ENCODE results near the gene TOLLIP.

TOLLIP gene

DNA sequence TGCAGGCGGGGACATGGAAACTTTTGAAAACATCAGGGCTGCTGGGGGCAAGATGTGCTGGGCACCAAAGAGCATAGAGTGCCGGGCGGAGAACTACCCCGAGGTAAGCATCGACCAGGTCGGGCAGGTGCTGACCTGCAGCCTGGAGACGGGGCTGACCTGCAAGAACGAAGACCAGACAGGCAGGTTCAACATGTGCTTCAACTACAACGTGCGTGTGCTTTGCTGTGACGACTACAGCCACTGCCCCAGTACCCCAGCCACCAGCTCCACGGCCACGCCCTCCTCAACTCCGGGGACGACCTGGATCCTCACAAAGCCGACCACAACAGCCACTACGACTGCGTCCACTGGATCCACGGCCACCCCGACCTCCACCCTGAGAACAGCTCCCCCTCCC, 67.1 kb downstream of the TOLLIP start:
- H3K9me3 ChIP-seq (ENCODE audit: low read depth, low read length): no peaks in the 10 kb centered on the region
- H3K27ac ChIP-seq: no peak overlapping the region

DNA sequence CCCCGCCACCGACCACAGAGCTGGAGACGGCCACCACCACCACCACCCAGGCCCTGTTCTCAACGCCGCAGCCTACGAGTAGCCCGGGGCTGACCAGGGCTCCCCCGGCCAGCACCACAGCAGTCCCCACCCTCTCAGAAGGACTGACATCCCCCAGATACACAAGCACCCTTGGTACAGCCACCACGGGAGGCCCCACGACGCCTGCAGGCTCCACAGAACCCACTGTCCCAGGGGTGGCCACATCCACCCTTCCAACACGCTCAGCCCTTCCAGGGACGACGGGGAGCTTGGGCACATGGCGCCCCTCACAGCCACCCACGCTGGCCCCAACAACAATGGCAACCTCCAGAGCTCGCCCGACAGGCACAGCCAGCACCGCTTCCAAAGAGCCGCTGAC, 67.7 kb downstream of the TOLLIP start:
- no peak overlapping the region for H3K4me3 ChIP-seq
- no peak overlapping the region for H3K27ac ChIP-seq
- no peak for TF ChIP-seq FOXP2 (optimal IDR thresholded peaks at IDR 0.05; ENCODE audit: control extremely low read depth, extremely low read length, insufficient read depth)
- no peak for TF ChIP-seq EZH2 (IDR thresholded peaks at IDR 0.05)
- no peak for TF ChIP-seq POLR2AphosphoS5 (IDR thresholded peaks at IDR 0.05; ENCODE audit: borderline replicate concordance, low read depth, low read length)
- H3K9me3 ChIP-seq (ENCODE audit: low read depth, low read length): no peaks in the 10 kb centered on the region
- no peak for DNase-seq (ENCODE audit: low read depth, low spot score)
- no peaks in the 10 kb centered on the region for H3K36me3 ChIP-seq (ENCODE audit: insufficient read depth, low read length)
- H3K9ac ChIP-seq (ENCODE audit: insufficient read length): no peak overlapping the region

More for the DNA sequence above, 67.1 kb downstream of the TOLLIP start:
- Histone ChIP-seq H3K36me3 (ENCODE audit: insufficient read depth, low read length) (no peaks in the 10 kb centered on the region), H3K4me3 (no peak overlapping the region), H3K9ac (ENCODE audit: insufficient read length) (no peak overlapping the region)
- no peak for DNase-seq (ENCODE audit: low read depth, low spot score)
- TF ChIP-seq FOXP2 (optimal IDR thresholded peaks at IDR 0.05; ENCODE audit: control extremely low read depth, extremely low read length, insufficient read depth): no peak
- TF ChIP-seq EZH2 (IDR thresholded peaks at IDR 0.05): no peak
- TF ChIP-seq POLR2AphosphoS5 (IDR thresholded peaks at IDR 0.05; ENCODE audit: borderline replicate concordance, low read depth, low read length): no peak

GRCh38 chr11:1240771-1241170, 68.7 kb downstream of the TOLLIP start:
- no peak overlapping the region for H3K9ac ChIP-seq (ENCODE audit: insufficient read length)
- no peak overlapping the region for H3K27ac ChIP-seq
- no peaks in the 10 kb centered on the region for H3K9me3 ChIP-seq (ENCODE audit: low read depth, low read length)
- no peaks in the 10 kb centered on the region for H3K36me3 ChIP-seq (ENCODE audit: insufficient read depth, low read length)
- DNase-seq (ENCODE audit: low read depth, low spot score): no peak
- H3K4me3 ChIP-seq: no peak overlapping the region
- no peak for TF ChIP-seq EZH2 (IDR thresholded peaks at IDR 0.05)
- no peak for TF ChIP-seq POLR2AphosphoS5 (IDR thresholded peaks at IDR 0.05; ENCODE audit: borderline replicate concordance, low read depth, low read length)
- TF ChIP-seq FOXP2 (optimal IDR thresholded peaks at IDR 0.05; ENCODE audit: control extremely low read depth, extremely low read length, insufficient read depth): no peak

DNA sequence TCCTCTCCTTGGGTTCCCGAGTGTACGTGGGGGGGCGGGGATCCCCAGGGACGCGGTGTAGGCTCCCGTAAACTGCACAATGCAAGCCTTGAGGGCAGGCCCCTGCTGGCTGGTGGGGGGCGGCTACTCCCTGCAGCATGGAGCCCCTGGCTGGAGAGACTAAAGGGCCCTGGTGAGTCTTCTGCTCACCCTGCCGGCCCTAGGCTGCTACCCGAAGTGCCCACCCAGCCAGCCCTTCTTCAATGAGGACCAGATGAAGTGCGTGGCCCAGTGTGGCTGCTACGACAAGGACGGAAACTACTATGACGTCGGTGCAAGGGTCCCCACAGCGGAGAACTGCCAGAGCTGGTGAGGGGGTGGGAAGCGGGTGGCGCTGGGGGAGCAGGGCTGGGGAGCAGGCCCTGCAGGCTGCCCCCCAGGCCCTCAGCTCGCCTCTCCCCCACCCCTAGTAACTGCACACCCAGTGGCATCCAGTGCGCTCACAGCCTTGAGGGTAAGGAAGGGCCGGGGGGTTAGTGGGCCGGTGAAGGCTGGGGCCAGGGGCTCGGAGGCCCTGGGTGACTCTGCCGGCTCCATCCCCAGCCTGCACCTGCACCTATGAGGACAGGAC, 69.7 kb downstream of the TOLLIP start:
- Histone ChIP-seq H3K27ac (no peak overlapping the region), H3K36me3 (ENCODE audit: insufficient read depth, low read length) (no peaks in the 10 kb centered on the region), H3K9me3 (ENCODE audit: low read depth, low read length) (no peaks in the 10 kb centered on the region), H3K9ac (ENCODE audit: insufficient read length) (no peak overlapping the region), H3K4me3 (no peak overlapping the region)
- no peak for TF ChIP-seq POLR2AphosphoS5 (IDR thresholded peaks at IDR 0.05; ENCODE audit: borderline replicate concordance, low read depth, low read length)
- no peak for TF ChIP-seq EZH2 (IDR thresholded peaks at IDR 0.05)
- TF ChIP-seq FOXP2 (optimal IDR thresholded peaks at IDR 0.05; ENCODE audit: control extremely low read depth, extremely low read length, insufficient read depth): no peak
- DNase-seq (ENCODE audit: low read depth, low spot score): no peak

GRCh38 chr11:1238767-1239595, 70.5 kb downstream of the TOLLIP start:
- H3K9ac ChIP-seq (ENCODE audit: insufficient read length): no peak overlapping the region
- H3K4me3 ChIP-seq: no peak overlapping the region
- DNase-seq (ENCODE audit: low read depth, low spot score): no peak
- no peak overlapping the region for H3K27ac ChIP-seq
- no peaks in the 10 kb centered on the region for H3K36me3 ChIP-seq (ENCODE audit: insufficient read depth, low read length)
- TF ChIP-seq FOXP2 (optimal IDR thresholded peaks at IDR 0.05; ENCODE audit: control extremely low read depth, extremely low read length, insufficient read depth): no peak
- TF ChIP-seq EZH2 (IDR thresholded peaks at IDR 0.05): no peak
- TF ChIP-seq POLR2AphosphoS5 (IDR thresholded peaks at IDR 0.05; ENCODE audit: borderline replicate concordance, low read depth, low read length): no peak
- H3K9me3 ChIP-seq (ENCODE audit: low read depth, low read length): no peaks in the 10 kb centered on the region

GRCh38 chr11:1237851-1238250, 71.6 kb downstream of the TOLLIP start:
- TF ChIP-seq EZH2 (IDR thresholded peaks at IDR 0.05) (no peak), POLR2AphosphoS5 (IDR thresholded peaks at IDR 0.05; ENCODE audit: borderline replicate concordance, low read depth, low read length) (no peak), FOXP2 (optimal IDR thresholded peaks at IDR 0.05; ENCODE audit: control extremely low read depth, extremely low read length, insufficient read depth) (no peak)
- DNase-seq (ENCODE audit: low read depth, low spot score): no peak
- Histone ChIP-seq H3K36me3 (ENCODE audit: insufficient read depth, low read length) (no peaks in the 10 kb centered on the region), H3K9ac (ENCODE audit: insufficient read length) (no peak overlapping the region), H3K4me3 (no peak overlapping the region), H3K9me3 (ENCODE audit: low read depth, low read length) (no peaks in the 10 kb centered on the region), H3K27ac (no peak overlapping the region)

DNA sequence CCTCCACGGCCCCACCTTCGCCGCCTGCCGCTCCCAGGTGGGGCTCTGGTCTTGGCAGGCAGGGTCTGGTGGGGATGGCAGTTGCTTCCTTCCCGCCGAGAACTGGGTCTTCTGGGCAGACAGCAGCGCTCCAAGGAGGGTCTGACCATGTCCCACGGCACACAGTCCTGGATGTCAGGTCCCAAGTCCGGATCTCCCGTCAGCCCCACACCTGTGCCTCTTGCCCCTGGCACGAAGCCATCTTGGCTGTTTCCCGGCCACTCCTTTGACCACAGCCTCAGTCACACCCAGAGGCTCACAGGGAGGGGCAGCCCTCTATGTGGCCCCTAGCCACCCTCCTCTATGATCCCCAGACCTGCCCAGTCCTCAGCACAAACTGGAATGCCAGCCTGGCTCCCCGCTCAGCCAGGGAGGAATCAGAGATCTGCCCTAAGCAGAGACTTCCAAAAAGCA, 72.3 kb downstream of the TOLLIP start:
- Histone ChIP-seq H3K9me3 (ENCODE audit: low read depth, low read length) (no peaks in the 10 kb centered on the region), H3K9ac (ENCODE audit: insufficient read length) (no peak overlapping the region), H3K27ac (no peak overlapping the region), H3K4me3 (no peak overlapping the region), H3K36me3 (ENCODE audit: insufficient read depth, low read length) (no peaks in the 10 kb centered on the region)
- no peak for TF ChIP-seq FOXP2 (optimal IDR thresholded peaks at IDR 0.05; ENCODE audit: control extremely low read depth, extremely low read length, insufficient read depth)
- no peak for TF ChIP-seq POLR2AphosphoS5 (IDR thresholded peaks at IDR 0.05; ENCODE audit: borderline replicate concordance, low read depth, low read length)
- no peak for TF ChIP-seq EZH2 (IDR thresholded peaks at IDR 0.05)
- DNase-seq (ENCODE audit: low read depth, low spot score): no peak

DNA sequence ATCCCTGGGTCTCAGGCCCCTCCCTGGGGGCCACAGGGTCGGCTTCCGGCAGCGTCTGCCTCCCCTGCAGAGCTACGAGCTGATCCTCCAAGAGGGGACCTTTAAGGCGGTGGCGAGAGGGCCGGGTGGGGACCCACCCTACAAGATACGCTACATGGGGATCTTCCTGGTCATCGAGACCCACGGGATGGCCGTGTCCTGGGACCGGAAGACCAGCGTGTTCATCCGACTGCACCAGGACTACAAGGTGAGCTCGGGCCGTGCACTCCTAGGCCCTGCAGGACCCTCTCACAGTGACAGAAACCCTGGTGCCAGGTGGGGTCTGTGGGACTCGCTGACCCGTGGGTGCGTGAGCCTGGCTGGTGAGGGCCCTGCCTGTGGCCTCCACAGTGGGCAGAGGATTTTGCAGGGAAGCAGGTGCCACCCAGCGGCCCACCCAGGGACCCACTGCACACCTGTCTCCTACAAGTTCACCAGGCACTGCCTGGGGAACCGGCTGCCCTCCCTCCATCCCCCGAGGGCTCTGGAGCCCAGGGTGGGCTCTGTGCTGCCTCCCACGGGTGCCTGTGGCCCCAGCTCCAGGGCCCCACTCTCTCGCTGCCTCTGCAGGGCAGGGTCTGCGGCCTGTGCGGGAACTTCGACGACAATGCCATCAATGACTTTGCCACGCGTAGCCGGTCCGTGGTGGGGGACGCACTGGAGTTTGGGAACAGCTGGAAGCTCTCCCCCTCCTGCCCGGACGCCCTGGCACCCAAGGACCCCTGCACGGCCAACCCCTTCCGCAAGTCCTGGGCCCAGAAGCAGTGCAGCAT, 72.9 kb downstream of the TOLLIP start:
- DNase-seq (ENCODE audit: low read depth, low spot score): no peak
- Histone ChIP-seq H3K36me3 (ENCODE audit: insufficient read depth, low read length) (no peaks in the 10 kb centered on the region), H3K9me3 (ENCODE audit: low read depth, low read length) (no peaks in the 10 kb centered on the region), H3K4me3 (no peak overlapping the region), H3K27ac (no peak overlapping the region), H3K9ac (ENCODE audit: insufficient read length) (no peak overlapping the region)
- no peak for TF ChIP-seq FOXP2 (optimal IDR thresholded peaks at IDR 0.05; ENCODE audit: control extremely low read depth, extremely low read length, insufficient read depth)
- no peak for TF ChIP-seq EZH2 (IDR thresholded peaks at IDR 0.05)
- TF ChIP-seq POLR2AphosphoS5 (IDR thresholded peaks at IDR 0.05; ENCODE audit: borderline replicate concordance, low read depth, low read length): no peak
